HG03135 (cell line): ENCODE measurements around the gene SRSF10.
"Not testable (repeated sequence)": the region's sequence is repeated elsewhere in the genome, so short reads cannot be mapped to it uniquely, and the experiment has no call there.

Experiments used
- ATAC-seq: cut with Tn5 transposase; IDR thresholded peaks from one replicate; pipeline ENCODE4 v1.9.1; 2021; ENCODE audit warnings: mild to moderate bottlenecking, moderate library complexity; ENCODE audit not compliant: unreplicated experiment

The SRSF10 gene

GRCh38 chr1:23999156-23999671, 19.1 kb upstream of the SRSF10 start:
- no peak for ATAC-seq

- no peak for ATAC-seq
These were observed 17.7 kb upstream of the SRSF10 start for GRCh38 chr1:23997812-23998211.

- ATAC-seq: no peak
These were observed 16.6 kb upstream of the SRSF10 start for GRCh38 chr1:23996700-23997229.

GRCh38 chr1:23995431-23995837, 15.3 kb upstream of the SRSF10 start:
- ATAC-seq: no peak

- ATAC-seq: not testable (repeated sequence)
These were observed 11.9 kb upstream of the SRSF10 start for GRCh38 chr1:23992011-23992410.

- no peak for ATAC-seq
These were observed 9.1 kb upstream of the SRSF10 start for GRCh38 chr1:23989263-23989662.

- ATAC-seq: not testable (repeated sequence)
These were observed 6.9 kb upstream of the SRSF10 start for GRCh38 chr1:23987038-23987437.

GRCh38 chr1:23984417-23985186, 4.5 kb upstream of the SRSF10 start:
- no peak for ATAC-seq

GRCh38 chr1:23980728-23981070, 572 bp upstream of the SRSF10 start:
- no peak for ATAC-seq

- ATAC-seq: no peak
These were observed 693 bp downstream of the SRSF10 start for GRCh38 chr1:23979387-23979880.

- no peak for ATAC-seq
These were observed 1.3 kb downstream of the SRSF10 start for GRCh38 chr1:23978805-23979204.

- ATAC-seq: no peak
These were observed 2.3 kb downstream of the SRSF10 start for GRCh38 chr1:23977854-23978191.

- no peak for ATAC-seq
These were observed 2.8 kb downstream of the SRSF10 start for GRCh38 chr1:23977187-23977853.

GRCh38 chr1:23967871-23968270, 12.3 kb downstream of the SRSF10 start:
- no peak for ATAC-seq

GRCh38 chr1:23966973-23967493, 13.1 kb downstream of the SRSF10 start:
- ATAC-seq: no peak

- ATAC-seq: no peak
These were observed 15.1 kb downstream of the SRSF10 start for GRCh38 chr1:23964790-23965740.

- no peak for ATAC-seq
These were observed 15.9 kb downstream of the SRSF10 start for GRCh38 chr1:23964235-23964668.

GRCh38 chr1:23963617-23964234, 16.4 kb downstream of the SRSF10 start:
- ATAC-seq: no peak

GRCh38 chr1:23960291-23961020, 19.7 kb downstream of the SRSF10 start:
- no peak for ATAC-seq
